Mucosa of rectum (tissue), 2 donors: ENCODE measurements around the gene TACSTD2.
"Not testable (repeated sequence)": the region's sequence is repeated elsewhere in the genome, so short reads cannot be mapped to it uniquely, and the experiment has no call there.

Experiments
- H3K27ac ChIP-seq, 2 donors: one replicate each; pipeline ENCODE4 v1.7.0; 2013; ENCODE audit warnings: inconsistent platforms in 2 of 2, low read depth in 2 of 2, low read length in 2 of 2
- H3K27me3 ChIP-seq, 2 donors: one replicate each; pipeline ENCODE4 v1.7.0; 2013; ENCODE audit warnings: low read length in 2 of 2; ENCODE audit not compliant: control insufficient read depth in 2 of 2, insufficient read depth in 2 of 2
- H3K36me3 ChIP-seq, 2 donors: one replicate each; pipeline ENCODE4 v1.7.0; 2013; ENCODE audit warnings: low read length in 2 of 2; ENCODE audit not compliant: control insufficient read depth in 2 of 2, insufficient read depth in 2 of 2
- H3K4me1 ChIP-seq, 2 donors: one replicate each; pipeline ENCODE4 v1.7.0; 2013; ENCODE audit warnings: low read length in 2 of 2, mild to moderate bottlenecking in 1 of 2; ENCODE audit not compliant: control insufficient read depth in 2 of 2, insufficient read depth in 2 of 2
- H3K4me3 ChIP-seq, 2 donors: one replicate each; pipeline ENCODE4 v1.7.0; 2013; ENCODE audit warnings: low read length in 2 of 2
- H3K9ac ChIP-seq, 2 donors: one replicate each; pipeline ENCODE4 v1.7.0; 2013; ENCODE audit warnings: low read length in 2 of 2, low read depth in 1 of 2, mild to moderate bottlenecking in 1 of 2
- H3K9me3 ChIP-seq, 2 donors: one replicate each; pipeline ENCODE4 v1.7.0; 2013; ENCODE audit warnings: low read length in 2 of 2; ENCODE audit not compliant: control insufficient read depth in 2 of 2
- donor health status: healthy.
- donor health status: Normal muscosa, but diverticular disease.

Gene TACSTD2

DNA sequence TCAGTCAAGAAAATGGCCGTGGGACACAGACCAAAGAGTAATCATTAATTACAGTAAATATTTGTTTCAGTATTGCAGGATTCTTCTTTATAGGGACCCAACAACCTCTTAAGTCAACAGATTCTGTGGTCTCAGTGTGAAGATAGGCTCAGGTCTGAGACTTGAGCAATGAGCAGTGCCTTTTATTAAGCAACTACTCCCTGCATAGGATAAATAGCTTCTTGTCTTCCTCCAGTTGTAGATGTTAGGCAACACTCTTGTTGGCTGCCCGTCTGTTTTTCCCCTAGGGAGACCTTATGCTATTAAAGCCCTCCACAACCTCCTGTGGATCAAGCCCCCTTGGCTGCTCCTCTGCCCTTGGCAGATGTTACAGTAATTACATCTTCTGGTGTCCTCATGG, 28.7 kb downstream of the TACSTD2 start:
- Histone ChIP-seq H3K9ac (no peak overlapping the region), H3K4me1 (peaks cover 4 to 6% of the 10 kb centered on the region in 2 donors), H3K36me3 (no peaks in the 10 kb centered on the region), H3K27me3 (no peaks in the 10 kb centered on the region), H3K4me3 (no peak overlapping the region), H3K27ac (no peak overlapping the region), H3K9me3 (no peaks in the 10 kb centered on the region)

DNA sequence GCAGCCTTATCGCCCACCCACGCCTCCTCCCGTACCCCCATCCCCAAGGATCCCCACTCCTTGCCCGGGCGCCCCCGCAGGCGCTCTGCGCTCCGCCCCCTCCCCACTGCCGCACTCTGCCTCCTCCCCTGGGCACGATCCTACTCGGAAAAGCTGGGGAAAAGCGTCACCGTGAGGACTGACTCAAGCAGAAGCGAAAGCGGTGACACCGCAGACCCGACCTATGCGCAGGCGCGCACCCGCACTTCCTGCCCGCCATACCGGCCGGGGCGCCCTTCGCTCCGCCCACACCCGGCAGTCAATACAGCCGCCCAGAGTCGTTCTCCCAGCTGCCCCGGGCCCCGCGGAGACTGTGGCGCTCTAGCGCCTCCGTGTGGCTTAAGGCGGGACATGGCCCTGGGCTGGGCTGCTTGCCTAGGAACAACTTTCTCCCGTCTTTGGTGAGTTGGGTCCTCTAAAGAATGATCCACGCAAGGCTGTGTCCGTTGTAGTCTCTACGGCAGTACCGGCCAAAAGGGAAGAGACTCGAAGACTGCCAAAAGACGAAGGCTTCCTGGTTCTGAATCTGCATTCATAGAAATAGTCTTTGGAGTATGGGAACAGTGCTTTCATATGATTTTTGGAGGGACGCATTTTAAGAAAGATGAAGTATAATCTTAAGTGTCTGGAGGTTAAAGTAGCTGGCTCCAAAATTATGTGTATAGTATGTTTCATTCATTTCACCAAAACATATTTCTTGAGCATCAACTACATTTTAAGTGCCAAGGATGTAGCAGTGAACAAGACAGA, 30.3 kb downstream of the TACSTD2 start, which contains the start of gene OMA1:
Gene OMA1 (minus strand): TSS at position 207 of the 789 bp plus-strand sequence. CDS start 7,432 bp downstream, outside the sequence.
- no peaks in the 10 kb centered on the region for H3K27me3 ChIP-seq
- H3K9me3 ChIP-seq = no peaks in the 10 kb centered on the region
- peak within 1 kb of the TSS; percentile 89 for H3K4me3 ChIP-seq
- H3K4me1 ChIP-seq = peaks cover 4 to 6% of the 10 kb centered on the region in 2 donors
- peak within 1 kb of the TSS; percentile 88 to 91 for H3K9ac ChIP-seq
- H3K27ac ChIP-seq = peak within 1 kb of the TSS; percentile 98 to 99
- no peaks in the 10 kb centered on the region for H3K36me3 ChIP-seq

DNA sequence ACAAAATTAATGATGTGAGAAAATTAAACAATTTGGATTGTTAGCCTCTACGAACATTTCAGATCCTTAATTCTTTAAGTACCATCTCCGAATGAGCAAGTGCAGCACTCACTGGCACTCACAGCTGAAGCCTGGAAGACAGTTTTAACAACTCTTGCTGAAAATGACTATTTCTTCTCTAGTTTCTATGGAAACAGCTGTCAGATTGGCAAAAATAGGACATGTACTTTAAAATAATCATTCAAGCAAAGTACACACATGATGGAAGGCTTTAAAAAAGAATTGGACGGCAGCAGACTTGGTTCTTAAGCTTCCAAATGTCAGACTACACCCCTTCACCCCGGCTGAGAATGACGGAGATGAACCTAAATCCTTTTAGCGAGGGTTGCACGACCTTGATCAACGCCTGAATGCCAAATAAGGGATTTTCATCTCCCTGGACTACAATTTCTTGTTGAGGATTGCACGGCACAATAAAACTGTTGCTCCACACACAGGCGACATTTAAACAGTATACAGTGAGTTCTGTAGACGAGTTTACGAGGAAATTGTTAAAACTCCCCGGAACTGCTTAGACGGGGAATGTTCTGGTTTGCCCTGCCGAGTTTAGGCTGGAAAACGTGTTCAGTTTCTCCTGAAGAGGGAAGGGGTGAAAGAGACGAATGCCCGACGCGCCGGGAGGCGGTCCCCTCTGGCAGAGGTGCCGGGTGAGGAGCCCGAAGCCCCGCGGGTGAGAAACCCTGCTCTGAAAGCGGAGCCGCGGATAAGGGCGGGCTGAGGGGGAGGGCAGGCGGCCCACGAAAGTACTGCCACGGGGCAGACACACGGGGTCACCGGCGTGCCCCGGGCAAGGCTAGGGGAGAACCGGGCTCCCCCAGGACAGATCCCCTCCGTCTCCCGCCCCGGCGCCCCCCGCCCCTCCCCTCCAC, 31.2 kb downstream of the TACSTD2 start:
- peaks cover 4 to 6% of the 10 kb centered on the region in 2 donors for H3K4me1 ChIP-seq
- no peaks in the 10 kb centered on the region for H3K27me3 ChIP-seq
- H3K9ac ChIP-seq = peak overlapping the region; percentile 88 to 91
- H3K9me3 ChIP-seq = no peaks in the 10 kb centered on the region
- H3K4me3 ChIP-seq = peak overlapping the region; percentile 89
- H3K36me3 ChIP-seq = no peaks in the 10 kb centered on the region
- H3K27ac ChIP-seq = peak overlapping the region; percentile 98 to 99

DNA sequence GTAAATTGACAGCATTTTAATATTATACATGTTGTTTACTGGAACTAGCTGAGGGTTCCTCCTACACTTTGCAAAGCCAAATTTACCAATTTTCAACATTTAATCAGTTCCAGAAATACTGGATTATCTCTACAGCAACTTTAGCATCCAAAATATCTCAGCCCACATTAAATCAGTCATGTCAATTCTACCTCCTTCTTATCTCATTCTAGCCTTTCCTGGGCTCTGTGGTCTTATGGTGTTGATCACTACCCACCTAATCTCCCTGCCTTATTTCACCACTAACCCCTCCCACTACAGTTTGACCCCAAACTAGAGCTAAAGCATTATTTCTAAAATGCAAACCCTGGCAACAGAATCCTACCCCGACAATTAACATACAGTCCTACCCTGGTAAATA, 33.8 kb downstream of the TACSTD2 start:
- H3K4me3 ChIP-seq = no peak overlapping the region
- H3K9ac ChIP-seq = no peak overlapping the region
- H3K27ac ChIP-seq = no peak overlapping the region

DNA sequence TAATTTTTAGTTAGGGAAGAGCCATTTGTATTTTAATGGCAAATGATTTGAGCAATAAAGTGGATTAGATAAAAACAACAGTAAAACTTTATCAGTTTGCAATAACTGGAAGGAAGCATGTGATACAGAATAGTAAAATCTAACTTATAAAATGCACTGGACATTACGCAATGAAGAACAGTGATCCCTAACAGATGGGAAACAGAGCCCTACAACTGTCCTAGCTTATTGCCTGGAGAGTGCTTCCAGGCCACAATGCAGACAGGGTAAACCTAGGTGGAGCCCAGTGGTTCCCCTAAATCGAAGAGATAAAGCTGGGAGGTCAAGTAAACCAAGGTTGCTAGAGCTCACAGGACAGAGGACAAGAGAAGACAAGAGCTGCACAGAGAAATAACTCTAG, 37.5 kb downstream of the TACSTD2 start:
- no peak overlapping the region for H3K9ac ChIP-seq
- H3K9me3 ChIP-seq = no peaks in the 10 kb centered on the region
- H3K4me3 ChIP-seq = no peak overlapping the region
- H3K27me3 ChIP-seq = no peaks in the 10 kb centered on the region
- H3K36me3 ChIP-seq = peaks cover 0 to 2% of the 10 kb centered on the region in 2 donors
- peaks cover 0 to 5% of the 10 kb centered on the region in 2 donors for H3K4me1 ChIP-seq
- H3K27ac ChIP-seq = no peak overlapping the region

More for the DNA sequence above, 33.8 kb downstream of the TACSTD2 start:
- H3K27me3 ChIP-seq = no peaks in the 10 kb centered on the region
- no peaks in the 10 kb centered on the region for H3K9me3 ChIP-seq
- H3K4me1 ChIP-seq = peaks cover 6 to 9% of the 10 kb centered on the region in 2 donors
- H3K36me3 ChIP-seq = no peaks in the 10 kb centered on the region

DNA sequence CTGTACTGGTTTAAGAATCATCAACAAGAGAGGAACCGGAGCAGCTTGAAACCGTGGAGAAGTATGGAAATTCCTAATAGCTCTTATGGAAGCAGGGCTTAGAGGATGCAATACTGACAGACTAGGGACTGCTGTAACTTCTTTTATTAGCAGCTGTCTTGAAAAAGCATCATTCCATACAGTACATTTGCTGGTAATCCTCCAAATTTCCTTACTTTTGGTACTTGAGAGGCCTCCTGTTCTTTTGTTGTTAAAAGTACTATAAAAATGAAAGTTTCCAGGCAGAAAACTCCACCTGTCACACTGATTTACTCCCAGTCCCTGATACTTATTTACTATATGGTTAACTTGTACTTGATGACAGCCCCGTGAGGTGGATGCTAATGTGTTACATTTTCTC, 38.2 kb downstream of the TACSTD2 start:
- Histone ChIP-seq H3K4me1 (peaks cover 0 to 5% of the 10 kb centered on the region in 2 donors), H3K27ac (no peak overlapping the region), H3K4me3 (no peak overlapping the region), H3K9ac (no peak overlapping the region), H3K27me3 (no peaks in the 10 kb centered on the region), H3K36me3 (peaks cover 0 to 2% of the 10 kb centered on the region in 2 donors), H3K9me3 (no peaks in the 10 kb centered on the region)

DNA sequence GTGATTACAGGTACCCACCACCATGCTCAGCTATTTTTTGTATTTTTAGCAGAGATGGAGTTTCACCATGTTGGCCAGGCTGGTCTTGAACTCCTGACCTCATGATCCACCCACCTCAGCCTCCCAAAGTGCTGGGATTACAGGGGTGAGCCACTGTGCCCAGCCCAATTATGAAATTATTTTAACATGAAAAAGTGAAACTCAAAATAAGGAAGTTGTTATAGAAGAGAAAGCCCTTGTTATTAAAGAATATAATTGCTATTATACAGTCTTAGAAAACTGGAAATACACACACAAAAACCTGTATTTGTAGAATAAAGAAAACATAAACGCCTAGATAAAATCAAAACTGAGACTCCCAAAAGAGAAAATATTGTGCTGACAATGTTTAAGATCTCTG, 45.2 kb downstream of the TACSTD2 start:
- not testable (repeated sequence) for H3K27ac ChIP-seq, H3K27me3 ChIP-seq, H3K9me3 ChIP-seq, H3K9ac ChIP-seq, H3K4me1 ChIP-seq, H3K36me3 ChIP-seq, H3K4me3 ChIP-seq

DNA sequence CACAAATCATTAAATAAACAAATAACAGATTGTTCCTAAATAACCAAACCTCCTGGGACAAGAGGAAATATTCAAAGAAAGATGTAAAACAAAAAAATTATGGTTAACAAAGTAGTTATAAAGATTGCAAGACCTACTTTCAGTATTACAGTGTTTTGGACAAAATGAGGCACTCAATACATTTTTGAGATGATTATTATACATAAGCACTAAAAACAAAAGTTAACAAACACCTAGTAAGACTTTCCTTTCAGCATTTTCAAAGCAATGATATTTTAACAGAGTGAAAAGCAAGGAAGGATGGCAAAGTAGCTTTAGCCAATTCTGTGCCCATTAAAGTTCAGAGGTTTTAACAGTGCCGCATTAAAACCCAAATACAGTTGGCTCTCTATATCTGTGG, 47.8 kb downstream of the TACSTD2 start:
- Histone ChIP-seq H3K36me3 (peaks cover 0 to 3% of the 10 kb centered on the region in 2 donors), H3K9me3 (no peaks in the 10 kb centered on the region), H3K9ac (no peak overlapping the region), H3K4me3 (no peak overlapping the region), H3K4me1 (no peaks in the 10 kb centered on the region), H3K27ac (no peak overlapping the region), H3K27me3 (no peaks in the 10 kb centered on the region)

DNA sequence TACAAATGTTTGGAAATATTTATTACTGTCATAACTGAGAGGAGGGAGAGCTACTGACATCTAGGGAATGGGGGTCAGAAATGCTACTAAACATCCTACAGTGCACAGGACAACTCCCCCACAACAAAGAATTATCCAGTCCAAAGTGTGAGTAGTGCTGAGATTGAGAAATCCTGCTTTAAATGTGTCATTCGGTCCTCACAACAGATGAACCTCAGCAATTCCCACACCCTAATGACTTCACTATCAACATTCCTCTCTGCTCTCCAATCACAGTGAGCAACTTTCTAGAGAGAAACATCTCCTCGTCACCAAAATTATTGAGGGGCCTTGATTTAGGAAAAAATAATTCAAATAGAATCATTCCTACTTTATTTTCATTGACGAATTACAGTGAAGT, 48.5 kb downstream of the TACSTD2 start:
- Histone ChIP-seq H3K36me3 (peaks cover 0 to 3% of the 10 kb centered on the region in 2 donors), H3K9me3 (no peaks in the 10 kb centered on the region), H3K9ac (no peak overlapping the region), H3K27me3 (no peaks in the 10 kb centered on the region), H3K4me1 (no peaks in the 10 kb centered on the region), H3K4me3 (no peak overlapping the region), H3K27ac (no peak overlapping the region)
